ENCODE data around the gene PAPOLA.
"Not testable (repeated sequence)": the region's sequence is repeated elsewhere in the genome, so short reads cannot be mapped to it uniquely, and the experiment has no call there.

The PAPOLA gene

DNA sequence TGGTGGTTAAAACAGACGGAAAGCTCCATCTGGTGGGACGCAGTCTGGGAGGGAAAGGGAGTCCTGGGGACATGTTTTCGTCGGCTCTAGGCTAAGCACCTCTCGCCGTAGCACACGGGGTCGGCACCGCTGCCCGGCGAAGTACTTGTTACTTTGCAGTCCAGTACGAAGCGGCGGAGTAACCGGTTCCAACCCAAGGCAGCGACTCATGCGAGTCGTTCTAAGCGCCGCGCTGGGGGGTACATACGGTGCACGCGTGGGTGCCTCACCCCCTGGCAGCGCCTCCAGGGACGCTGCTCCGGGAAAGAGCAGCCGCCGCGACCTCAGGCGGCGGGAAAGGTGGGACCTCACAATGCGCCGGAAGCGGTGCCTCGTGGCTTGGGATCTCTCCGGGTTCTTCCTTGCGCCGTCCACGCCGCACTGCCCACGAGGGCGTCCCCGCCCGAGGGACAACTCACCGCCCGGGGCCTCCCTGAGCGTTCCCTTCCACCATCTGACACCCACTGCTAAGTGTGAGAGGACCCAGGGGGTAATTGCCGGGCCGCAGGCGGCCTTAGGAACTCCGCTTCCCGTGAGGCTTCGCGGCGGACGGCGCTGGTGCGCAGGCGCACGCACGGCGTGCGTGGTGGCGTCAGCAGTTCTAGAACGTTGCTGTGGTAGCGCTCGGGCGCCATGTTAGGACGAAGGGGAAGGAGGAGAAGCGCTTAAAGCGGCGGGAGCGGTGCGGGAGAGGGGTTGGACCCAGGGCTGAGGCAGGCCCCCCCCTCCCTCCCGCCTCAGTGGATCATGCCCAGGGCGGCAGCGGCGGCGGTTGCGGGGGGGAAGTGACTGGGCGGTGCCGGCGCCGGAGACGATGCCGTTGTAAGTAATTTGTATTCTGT, at the start of gene PAPOLA:
Gene PAPOLA, plus strand, starts transcription at position 643 of the 881 bp plus-strand sequence. Its CDS starts 211 bp downstream, at position 854.
- peak; percentile 85 to 91 (median 88) for DNase-seq

DNA sequence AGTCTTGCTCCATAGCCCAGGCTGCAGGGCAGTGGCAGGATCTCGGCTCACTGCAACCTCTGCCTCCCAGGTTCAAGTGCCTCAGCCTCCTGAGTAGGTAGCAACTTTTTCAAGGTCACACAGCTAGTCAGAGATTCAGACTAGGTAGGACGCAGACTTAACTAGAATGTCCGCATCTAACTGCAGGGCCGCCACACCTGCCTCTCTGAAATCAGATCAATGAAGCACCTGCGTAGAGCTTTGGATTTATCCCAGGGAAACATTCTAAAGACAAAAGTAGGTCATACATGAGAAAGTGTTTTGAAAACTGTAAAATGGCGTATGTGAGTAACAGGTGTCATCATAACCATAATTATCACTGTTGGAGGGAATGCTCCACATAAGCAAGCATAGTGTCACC, 49.5 kb upstream of the PAPOLA start:
- no peak for DNase-seq

DNA sequence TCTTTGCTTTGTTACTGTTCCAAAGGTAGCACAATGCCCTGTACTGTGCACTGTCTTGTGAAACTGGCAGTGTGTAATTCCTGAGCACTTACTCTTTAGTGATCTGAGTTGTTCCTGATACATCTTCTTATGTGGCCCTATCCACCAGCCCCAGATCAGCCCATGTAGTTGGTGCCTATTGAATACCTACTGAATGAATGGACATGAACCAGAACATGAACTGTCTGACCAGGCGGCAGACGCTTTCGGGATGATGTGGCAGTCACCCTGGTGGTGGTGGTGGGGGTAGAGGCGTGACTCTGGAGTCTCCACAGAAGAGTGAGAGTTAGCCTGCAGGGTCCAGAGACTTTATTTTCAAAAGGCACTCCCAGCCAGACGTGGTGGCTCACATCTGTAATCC, 46.6 kb upstream of the PAPOLA start:
- no peak for DNase-seq

DNA sequence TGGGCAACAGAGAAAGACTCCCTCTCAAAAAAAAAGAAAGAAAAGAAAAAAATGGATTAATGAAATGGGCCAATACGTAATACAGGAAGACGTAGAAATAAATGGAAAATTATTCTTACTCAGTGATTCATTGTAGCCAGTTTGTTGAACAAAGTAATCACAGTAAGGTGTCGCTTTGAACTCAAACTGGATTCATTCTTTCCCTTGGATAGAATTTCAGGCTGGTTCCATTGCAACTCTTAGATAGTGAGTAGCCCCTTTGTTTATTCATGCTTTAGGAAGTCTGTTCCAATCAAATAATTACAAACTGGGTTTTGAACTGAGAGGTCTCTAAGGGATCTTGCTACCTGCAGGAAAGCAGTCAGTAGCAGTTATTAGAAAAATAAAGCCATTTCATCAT, 42.3 kb upstream of the PAPOLA start:
- DNase-seq = no peak

DNA sequence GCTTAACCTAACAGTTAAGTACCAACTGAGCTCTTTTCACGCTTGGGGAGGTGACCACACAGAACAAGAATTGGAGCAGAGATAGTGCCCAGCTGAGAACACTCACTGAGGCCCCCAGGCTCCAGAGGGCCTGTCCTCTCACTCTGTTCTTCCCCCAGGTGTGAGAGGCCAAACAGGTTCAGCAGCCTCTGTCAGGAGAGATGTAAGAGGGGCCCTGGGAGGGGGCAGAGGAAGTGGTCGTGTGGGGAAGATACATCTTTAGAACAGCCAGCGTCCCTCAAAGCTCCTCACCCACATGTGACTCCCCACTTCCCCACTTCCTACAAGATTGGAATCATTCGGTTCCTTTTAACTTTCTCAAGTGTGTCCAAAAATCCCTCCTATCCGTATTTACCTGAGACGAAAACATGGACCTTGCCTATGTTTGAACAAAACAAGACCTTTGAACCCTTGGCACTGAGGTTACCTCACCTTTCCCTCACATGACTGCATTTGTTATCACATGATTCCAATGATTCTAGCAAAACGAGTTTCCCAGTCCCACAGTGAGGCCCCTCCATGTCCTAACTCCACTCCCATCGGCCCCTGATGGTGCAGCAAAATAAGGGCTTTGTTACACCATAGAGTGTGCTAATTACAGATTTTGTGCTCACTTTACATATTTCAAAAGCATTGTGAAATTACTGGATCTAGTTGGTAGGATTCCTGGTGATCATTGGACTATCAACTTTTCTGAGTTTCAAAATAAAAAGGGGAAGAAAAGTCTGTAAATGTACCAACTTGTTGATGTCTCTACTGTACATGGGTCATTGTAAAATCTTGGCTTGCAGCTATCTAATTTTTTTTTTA, 40.0 kb upstream of the PAPOLA start:
- DNase-seq = no peak

DNA sequence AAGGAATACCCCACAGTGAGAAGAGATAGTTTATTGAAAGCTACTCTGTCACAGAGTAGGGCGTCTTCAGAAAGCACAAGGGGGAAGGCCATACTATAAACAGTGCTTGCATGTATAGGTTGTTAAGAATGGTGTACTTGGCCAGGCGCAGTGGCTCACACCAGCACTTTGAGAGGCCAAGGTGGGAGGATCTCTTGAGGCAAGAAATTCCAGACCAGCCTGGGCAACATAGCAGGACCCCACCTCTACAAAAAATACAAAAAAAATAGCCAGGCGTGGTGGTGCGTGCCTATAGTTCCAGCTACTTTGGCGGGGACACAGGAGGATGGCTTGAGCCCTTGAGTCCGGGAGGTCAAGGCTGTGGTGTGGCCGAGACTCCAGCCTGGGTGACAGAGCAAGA, 38.0 kb upstream of the PAPOLA start:
- DNase-seq = no peak

DNA sequence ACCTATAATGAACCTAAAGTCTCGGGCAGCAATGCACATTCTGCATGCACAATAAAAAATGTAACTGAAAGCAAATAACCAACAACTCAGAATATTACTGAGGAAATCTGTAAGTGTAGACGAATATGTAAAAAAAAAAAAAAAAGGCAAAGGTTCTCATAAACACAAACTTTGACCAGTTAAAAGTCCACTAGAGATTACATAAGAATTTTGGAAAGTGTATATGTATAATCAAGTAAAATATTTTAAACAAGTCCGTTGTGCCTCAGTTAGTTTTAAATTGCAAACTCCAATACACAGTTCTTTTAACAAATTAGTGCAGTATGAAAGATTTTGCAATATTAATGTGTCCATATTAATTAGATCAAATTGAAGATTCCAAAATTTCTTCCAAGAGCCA, 35.3 kb upstream of the PAPOLA start:
- no peak for DNase-seq

DNA sequence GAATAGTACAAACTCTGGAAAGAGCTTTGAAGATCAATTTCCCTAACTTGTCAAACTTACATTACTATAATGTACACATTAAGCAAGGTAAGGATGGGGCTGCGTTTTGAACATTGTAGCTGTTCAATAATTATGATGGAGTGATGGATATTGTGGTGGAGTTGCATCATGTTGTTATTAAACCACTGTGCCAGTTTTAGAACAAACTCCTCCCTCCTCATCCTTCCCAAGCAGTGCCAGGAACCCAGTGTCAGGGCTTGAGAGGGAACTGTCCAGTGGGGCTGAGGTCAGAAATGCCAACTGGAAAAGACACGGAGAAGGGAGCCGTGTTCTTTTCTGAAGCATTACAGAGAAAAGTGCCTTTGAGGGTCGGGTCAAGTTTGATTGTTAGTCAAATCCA, 31.9 kb upstream of the PAPOLA start:
- no peak for DNase-seq

DNA sequence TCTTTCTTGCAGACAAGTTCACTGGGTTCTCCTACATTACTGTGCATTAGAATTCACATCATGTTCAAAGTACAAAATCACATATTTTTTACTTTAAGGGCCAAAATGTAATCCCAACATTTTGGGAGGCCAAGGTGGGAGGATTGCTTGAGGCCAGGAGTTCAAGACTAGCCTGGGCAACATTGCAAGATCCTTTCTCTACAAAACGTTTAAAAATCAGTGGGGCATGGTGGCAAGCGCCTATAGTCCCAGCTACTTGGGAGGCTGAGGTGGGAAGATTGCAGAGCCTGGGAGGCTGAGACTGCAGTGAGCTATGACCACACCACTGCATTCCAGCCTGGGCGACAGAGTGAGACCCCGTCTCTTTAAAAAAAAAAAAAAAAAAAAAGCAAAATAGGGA, 31.2 kb upstream of the PAPOLA start:
- not testable (repeated sequence) for DNase-seq

DNA sequence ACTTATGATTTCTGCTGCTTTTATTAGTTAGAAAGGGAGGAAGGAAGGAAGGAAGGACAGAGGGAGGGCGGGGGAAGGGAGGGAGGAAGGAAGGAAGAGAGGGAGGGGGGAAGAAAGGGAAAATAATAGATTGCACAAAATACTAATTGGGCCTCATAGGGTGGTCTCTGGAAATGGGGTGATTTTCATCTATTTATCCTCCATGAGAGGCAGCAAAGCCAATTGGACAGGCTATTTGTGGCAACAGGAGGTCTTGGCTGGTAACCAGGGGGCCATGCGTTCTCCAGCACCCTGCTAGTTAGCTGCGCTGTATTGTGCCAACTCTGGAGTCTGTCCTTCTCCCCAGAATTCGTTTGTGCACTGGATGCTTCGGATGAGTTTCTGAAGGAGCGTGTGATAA, 24.1 kb upstream of the PAPOLA start:
- DNase-seq = no peak

DNA sequence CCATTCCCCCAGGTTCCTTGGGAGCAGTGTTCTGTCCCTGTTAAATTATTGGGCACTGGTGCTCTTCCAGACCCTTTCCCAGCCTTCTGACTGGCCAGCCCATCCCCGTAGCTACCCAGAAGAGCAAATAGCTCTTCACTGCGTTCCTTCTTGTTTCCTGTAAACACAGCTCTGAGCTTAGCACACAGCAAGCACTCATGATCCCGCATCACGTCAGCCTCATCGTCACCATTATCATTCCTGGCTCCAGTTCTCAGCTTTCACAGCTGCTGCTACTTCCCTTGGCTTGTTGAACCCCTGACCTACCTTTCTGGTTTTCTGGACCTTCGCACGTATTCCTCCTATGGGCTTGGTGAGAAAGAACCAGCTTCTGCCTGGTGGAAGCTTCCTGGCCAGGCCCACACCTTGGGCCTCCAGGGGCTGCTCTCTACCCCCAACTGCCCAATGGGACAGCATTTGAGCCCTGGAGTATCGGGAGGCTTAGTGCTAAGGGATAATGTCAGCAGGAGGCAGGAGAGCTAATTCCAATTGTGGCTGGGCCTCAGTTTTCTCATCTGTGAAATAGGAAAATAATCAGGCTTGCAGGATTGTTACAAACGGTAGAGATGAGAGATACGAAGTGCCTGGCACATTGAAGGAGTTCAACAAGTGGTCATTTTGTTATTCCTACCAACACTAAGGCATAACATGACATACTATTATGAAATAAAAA, 22.6 kb upstream of the PAPOLA start:
- DNase-seq = no peak

DNA sequence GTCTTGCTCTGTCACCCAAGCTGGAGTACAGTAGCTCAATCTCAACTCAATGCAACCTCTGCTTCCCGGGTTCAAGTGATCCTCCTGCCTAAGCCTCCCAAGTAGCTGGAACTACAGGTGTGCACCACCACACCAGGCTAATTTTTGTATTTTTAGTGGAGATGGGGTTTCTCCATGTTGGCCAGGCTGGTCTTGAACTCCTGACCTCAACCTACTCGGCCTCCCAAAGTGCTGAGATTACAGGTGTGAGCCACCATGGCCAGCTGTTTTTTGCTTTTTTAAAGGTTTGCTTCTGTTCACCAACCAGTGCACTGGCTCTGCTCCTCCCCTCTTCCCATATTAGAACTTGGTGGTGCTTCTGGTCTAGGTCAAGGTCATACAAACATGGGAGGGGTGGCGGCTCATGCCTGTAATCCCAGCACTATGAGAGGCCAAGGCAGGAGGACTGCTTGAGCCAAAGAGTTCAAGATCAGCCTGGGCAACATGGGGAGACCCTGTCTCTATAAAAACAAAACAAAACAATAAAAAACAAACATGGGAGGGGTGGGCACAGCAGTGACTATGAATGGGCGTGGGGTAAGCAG, 20.4 kb upstream of the PAPOLA start:
- DNase-seq = no peak

DNA sequence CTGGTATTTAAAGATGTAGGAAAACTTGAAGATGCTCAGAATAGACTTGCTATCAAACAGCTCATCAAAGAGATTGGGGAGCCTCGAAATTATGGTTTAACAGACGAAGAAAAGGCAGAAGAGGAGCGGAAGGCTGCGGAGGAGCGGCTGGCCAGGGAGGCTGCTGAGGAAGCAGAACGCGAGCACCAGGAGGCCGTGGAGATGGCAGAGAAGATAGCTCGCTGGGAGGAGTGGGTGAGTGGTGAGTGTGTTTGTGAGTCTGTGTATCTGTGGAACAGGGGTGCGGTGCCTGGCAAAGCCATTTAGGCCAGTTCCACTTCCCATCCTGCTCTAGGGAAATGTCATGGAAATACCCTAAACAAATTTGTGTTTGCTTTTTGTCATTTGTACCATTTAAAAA, 19.2 kb upstream of the PAPOLA start:
- DNase-seq = no peak

DNA sequence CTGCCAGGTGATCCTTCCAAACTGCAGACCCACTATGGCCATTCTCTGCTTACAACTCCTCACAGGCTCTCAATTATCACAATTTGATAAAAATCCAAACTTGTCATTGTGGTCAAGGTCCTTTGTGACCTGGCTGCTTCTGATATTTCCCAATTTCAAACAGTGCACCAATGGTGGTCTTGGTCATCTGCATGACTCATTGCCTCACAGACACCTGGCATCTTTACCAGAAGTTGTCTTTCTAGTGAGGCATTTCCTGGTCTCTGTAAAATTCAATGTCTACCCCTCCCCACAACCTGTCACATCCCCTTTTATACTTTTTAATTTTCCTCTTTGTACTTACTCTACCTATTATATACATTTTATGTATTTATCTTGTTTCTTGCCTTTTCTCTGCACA, 17.8 kb upstream of the PAPOLA start:
- DNase-seq = no peak

DNA sequence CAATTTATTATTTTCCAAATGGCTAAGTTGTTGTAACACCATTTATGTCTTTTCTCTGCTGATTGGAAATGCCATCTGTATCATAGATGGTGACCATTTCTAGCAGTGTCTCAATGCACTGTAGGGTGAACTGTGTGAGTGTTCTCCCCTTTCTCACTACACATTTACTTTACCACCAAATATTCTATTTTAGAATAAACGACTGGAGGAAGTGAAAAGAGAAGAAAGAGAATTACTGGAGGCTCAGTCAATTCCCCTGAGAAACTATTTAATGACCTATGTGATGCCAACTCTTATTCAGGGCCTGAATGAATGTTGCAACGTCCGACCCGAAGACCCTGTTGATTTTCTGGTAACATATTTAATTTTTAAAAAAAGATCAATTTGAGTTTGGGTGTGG, 15.5 kb upstream of the PAPOLA start:
- no peak for DNase-seq

DNA sequence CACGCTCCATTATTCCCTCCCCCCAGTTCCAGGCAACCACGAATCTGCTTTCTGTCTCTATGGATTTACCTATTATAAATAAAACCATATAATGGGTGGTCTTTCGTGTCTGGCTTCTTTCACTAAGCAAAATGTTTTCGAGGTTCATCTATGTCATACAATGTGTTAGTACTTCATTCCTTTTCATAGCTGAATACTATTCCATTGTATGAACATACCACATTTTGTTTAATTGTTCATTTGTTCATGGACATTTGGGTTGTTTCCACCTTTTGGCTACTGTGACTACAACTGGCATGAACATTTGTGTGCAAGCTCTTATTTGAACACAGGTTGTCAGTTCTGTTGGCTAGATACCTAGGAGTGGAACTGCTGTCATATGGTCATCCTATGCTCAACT, 12.9 kb upstream of the PAPOLA start:
- no peak for DNase-seq

DNA sequence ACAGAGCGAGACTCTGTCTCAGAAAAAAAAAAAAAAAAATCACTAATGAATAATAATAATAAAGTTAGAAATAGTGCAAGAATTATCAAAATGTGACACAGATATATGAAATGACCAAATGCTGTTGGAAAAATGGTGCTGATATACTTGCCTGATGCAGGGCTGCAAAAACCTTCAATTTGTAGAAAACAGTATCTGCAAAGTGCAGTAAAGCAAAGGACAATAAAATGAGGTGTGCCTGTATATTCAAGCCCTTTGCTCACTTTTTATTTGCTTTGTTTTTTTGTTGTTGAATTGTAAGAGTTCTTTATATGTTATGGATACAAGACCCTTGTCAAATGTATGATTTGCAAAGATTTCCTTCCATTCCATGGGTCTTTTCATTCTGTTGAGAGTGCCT, 9.0 kb upstream of the PAPOLA start:
- DNase-seq = no peak

DNA sequence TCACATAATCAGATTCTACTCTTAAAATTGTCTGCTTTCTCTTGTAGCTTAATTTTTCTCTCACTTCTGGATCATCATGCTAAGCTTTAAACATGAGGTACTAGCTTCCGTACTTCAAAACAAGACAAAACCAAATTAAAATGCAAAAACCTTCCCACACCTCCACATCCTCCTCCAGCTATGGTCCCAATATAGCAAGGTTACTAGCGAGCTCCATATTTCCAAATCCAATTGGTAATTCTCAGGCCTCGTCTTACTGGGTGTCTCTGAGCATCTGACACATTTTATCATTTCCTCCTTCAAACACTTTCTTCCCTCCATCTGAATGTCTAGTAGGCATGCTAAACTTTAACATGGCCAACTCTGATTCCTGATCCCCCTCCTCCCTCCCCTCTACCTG, 7.9 kb upstream of the PAPOLA start:
- DNase-seq = no peak

DNA sequence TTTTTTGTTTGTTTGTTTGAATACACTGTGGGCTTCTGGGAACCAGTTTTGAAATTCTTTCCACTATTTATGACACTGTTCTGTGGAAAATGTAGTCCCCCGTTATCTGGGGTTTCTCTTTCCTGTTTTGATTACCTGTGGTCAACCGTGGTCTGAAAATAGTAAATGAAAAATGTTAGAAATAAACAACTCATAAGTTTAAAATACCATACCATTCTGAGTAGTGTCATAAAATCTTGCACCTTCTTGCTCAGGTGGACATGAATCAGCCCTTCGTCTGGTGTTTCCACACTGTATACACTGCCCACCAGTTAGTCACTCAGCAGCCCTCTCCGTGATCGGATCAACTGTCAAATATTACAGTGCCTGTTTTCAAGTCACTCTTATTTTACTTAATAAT, 5.1 kb upstream of the PAPOLA start:
- DNase-seq = no peak

DNA sequence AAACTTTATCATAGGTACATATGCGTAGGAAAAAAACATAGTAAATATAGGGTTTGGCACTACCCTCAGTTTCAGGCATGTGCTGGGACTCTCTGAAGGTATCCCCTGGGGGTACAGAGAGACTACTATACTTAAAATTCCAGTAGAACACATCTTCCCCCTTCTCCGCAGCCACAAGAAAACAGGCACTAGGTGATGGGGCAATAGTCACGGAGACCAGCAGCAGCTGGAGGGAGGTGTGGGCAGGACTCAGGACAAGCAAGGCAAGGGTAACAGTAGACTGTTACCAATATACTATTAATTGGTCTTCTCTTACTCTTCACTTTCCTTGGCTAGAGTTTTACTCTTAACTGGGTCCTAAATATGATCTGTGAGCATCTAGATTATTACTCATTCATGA, 4.6 kb upstream of the PAPOLA start:
- DNase-seq = no peak

DNA sequence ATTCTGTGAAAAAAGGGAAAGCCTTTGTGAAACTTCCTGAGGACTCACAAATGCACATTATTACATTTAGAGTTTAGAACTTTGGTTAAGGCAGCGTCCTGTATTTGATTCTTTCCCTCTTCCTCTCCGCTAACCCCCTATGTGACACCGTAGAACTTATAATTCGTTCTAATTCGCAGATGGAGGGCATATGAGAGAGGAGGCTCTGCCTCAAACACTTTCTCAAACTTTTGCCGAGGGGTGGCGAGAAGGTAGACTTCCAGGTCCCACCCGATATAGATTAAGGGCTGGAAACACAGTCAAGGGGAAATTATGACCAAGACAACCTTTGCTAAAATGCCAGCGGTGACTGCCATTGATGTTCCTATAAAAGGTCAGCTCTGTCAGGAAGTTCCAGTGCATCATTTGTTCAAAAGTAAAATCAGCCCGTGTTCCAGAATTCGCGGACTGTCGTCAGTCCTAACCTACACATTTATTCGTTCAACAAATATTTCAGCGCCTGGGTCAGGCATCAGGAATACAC, 904 bp upstream of the PAPOLA start:
- DNase-seq = no peak

DNA sequence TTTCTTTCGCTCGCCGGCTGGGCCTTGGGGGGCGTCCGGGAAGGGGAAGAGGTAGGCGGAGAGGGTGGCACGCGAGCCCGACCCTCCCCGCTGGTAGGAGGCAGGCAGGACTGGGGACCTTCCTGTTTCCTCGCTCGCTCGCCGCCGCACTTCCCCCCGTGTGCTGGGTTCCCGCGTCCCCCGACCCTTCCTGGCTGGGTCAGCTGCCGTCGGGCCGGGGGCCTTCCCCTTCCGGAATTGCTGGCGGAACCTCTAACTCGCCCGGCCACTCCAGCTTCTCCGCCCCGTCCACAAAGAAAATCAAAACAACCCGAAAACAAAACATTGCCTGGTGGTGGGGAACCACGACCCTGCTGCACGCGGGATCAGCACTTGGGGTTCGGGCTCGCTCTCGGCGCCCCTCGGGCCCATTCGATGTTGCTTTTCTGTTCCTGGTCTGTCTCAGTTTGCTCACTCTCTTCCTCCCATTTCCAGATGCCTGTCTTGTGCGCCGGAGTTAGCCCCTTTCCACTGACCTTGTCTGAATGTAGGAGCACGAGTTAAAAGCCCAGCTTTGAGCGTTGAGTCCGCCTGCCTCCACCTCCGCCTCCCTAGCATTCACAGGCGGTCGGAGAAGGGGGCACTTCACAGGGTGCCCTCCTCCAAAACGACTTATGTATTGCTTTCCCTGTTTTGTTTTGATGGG, 581 bp downstream of the PAPOLA start:
- peak in 1 of 4 experiments; percentile 24 for DNase-seq
